GM12892 (cell line): ENCODE measurements around the gene CTNNAL1.

Experiments
- POLR2A ChIP-seq: IDR thresholded peaks from 2 replicates; pipeline ENCODE4 v1.6.1; 2011; ENCODE audit warnings: low read depth, low read length, control low read depth
- POLR2AphosphoS5 ChIP-seq: IDR thresholded peaks from 2 replicates; pipeline ENCODE4 v1.6.1; 2011; ENCODE audit warnings: low read depth, low read length, control low read depth

- no peak for TF ChIP-seq POLR2A
- TF ChIP-seq POLR2AphosphoS5: no peak
These were observed 45.4 kb downstream of the CTNNAL1 start for GRCh38 chr9:108967916-108968315.
